GM21390 (cell line): ENCODE data around the gene RARA.
A peak's percentile ranks its signal among the peaks of the same experiment; 100 is the strongest.
"Not testable (repeated sequence)": the region's sequence is repeated elsewhere in the genome, so short reads cannot be mapped to it uniquely, and the experiment has no call there.

Source experiments
- ATAC-seq: cut with Tn5 transposase; IDR thresholded peaks from one replicate; pipeline ENCODE4 v1.9.1; 2021; ENCODE audit not compliant: unreplicated experiment

Gene RARA

DNA sequence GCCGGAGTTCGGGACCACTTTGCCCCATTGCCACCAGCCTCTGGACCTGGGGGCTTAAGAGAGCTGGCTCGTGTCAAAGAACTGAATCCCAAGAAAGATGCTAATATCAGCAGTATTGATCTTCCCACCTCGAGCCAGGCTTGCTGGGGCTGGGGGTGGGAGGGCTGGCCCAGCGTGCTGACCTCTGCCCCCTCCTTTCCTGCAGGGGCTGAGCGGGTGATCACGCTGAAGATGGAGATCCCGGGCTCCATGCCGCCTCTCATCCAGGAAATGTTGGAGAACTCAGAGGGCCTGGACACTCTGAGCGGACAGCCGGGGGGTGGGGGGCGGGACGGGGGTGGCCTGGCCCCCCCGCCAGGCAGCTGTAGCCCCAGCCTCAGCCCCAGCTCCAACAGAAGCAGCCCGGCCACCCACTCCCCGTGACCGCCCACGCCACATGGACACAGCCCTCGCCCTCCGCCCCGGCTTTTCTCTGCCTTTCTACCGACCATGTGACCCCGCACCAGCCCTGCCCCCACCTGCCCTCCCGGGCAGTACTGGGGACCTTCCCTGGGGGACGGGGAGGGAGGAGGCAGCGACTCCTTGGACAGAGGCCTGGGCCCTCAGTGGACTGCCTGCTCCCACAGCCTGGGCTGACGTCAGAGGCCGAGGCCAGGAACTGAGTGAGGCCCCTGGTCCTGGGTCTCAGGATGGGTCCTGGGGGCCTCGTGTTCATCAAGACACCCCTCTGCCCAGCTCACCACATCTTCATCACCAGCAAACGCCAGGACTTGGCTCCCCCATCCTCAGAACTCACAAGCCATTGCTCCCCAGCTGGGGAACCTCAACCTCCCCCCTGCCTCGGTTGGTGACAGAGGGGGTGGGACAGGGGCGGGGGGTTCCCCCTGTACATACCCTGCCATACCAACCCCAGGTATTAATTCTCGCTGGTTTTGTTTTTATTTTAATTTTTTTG is 47.1 kb downstream of the RARA start:
- ATAC-seq = no peak

DNA sequence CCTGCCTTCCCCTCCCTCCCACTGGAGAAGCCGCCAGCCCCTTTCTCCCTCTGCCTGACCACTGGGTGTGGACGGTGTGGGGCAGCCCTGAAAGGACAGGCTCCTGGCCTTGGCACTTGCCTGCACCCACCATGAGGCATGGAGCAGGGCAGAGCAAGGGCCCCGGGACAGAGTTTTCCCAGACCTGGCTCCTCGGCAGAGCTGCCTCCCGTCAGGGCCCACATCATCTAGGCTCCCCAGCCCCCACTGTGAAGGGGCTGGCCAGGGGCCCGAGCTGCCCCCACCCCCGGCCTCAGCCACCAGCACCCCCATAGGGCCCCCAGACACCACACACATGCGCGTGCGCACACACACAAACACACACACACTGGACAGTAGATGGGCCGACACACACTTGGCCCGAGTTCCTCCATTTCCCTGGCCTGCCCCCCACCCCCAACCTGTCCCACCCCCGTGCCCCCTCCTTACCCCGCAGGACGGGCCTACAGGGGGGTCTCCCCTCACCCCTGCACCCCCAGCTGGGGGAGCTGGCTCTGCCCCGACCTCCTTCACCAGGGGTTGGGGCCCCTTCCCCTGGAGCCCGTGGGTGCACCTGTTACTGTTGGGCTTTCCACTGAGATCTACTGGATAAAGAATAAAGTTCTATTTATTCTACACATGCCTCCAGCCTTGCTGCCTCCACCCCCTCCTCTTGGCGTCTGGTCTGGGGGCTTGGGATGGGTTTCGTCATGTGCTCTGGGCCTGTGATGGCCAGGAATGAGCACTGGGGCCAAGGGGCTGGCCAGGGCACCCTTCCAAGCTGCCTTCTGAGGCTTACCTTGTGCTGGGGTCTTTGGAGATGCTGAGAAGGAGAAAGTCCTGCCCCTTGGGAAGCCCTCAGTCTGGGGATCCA is 48.3 kb downstream of the RARA start:
- ATAC-seq = no peak

DNA sequence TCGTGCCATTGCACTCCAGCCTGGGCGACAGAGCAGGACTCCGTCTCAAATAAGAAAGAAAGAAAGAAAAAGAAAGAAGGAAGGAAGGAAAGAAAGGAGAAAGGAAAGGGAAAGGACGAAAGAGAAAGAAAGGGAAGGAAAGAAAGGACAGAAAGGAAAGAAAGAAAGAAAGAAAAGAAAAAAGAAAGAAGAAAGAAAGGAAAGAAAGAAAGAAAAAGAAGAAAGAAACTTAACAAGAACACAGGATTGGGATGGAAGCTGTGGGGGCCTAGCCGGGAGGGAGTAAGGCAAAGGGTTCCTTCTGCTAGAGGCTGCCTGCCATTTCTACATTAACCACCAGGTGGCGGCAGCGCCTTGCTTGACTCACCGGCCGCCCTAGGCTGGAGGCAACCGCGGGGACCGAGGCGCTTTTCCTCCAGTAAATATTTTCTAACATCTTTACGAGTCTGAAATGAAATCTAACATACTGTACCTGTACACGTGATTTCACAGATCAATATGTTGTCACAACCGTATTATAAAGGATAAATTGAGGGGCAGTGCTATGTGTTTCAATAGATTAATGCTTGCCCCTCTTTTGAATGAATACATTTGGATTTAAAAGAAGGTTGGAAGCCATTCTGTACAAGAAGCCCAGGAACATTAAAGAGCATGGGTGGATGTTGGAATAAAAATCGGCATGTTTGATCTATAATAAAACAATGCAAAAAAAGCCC is 49.5 kb downstream of the RARA start:
- no peak for ATAC-seq

- ATAC-seq = no peak
Observed at GRCh38 chr17:40360091-40360490, 51.1 kb downstream of the RARA start.

DNA sequence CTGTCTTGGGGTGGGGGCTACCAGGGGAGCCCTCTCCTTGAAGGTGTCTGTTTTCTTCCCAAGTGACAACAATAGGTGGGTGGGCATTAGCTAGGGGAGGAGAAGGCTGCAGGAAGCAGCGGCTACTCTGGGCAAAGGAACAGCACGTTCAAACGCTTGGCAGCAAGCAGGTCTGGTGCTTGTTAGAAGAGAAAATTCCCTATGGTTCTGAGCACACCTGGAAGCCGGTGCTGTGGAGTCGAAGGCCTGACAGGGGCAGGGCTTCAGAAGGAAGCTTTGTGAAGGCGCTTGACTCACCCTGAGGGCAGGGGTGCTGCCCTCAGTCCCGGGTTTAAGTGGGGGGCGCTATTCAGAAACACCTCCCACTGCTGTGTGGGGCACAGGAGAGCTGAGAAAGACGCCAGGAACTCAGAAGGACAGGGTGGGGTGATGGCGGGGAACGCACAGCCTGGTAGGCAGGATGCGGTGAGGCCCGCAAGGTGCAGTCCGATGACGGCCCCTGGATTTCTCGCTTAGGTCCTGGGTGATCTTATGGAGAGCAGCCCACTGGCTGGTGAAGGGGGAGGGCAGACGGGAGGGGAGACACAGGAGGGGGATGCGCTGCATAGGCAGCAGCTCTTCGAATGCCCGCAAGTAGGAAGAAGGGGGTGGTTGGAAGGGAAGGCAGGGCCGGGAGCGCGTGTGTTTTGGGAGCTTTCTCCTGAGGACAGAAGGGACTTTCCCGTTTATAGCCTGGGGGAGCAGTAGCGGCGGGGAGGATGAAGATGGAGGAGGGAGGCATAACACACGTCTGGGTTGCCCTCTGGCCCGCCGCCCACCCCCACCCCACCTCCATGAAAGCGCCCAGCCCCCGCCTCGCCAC is 52.3 kb downstream of the RARA start:
- ATAC-seq = no peak

DNA sequence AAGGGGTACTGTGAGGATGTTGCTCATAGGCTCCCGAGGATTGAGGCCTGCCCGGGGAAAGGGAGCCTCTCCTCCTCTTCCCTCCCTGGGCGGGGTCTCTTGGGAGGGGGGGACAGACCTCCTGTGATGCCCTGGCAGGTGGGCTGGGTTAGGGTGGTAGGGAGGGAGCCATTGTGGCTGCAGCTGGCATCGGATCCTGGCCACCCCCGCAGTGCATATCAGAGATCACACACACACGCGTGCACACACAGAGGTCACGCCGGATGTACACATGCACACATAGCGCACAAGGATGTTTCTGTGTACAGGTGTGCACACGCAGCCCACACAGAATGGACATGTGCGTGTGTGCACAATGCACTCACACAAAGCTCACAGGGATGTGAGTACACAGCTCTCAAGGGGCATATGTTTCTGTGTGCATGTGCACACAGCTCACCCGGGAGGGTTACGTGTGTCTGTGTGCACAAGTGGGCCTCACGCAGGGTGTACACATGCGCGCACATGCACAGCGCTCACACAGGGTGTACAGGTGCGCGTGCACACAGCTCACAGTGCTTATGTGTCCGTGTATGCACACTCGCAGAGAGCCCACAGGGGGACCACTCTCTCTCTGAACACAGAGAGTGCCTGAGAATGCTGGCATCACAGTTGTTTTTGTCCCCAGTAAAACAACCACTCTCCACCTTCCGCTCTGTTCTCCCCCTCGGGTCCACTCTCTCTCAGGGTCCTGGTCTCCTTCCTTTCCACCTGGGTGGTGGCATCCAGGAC is 53.1 kb downstream of the RARA start:
- no peak for ATAC-seq

DNA sequence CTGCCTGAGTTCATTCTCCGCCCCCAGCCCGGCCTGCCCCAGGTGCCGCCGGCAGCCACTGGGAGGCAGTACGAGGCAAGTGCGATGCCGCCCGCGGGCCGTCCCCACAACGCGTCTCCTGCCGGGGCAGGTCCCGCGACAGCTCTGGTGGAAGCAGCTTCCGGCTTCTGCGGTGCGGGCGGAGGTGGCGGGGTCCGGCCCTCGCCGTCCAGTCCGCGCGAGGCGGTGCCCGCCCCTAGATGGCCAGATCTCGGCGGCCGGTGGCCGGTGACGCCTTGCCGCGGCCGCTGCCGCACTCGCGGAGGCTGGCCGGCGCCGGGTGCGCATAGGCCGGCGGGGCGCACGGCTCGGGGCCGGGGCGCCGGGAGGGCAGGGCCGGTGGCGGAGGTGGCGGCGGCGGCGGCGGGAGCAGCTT is 53.7 kb downstream of the RARA start:
- peak; percentile 66 for ATAC-seq

- ATAC-seq = peak; percentile 22
Observed at GRCh38 chr17:40363111-40363827, 54.3 kb downstream of the RARA start.

GRCh38 chr17:40364121-40364861 is 55.3 kb downstream of the RARA start, which contains the start of gene GJD3:
GJD3 (minus strand) TSS chr17:40364737; CDS start chr17:40363815, 922 bp downstream.
- ATAC-seq = no peak

GRCh38 chr17:40364906-40365305 is 55.9 kb downstream of the RARA start:
- ATAC-seq = no peak

GRCh38 chr17:40366076-40366860 is 57.3 kb downstream of the RARA start:
- ATAC-seq = no peak

DNA sequence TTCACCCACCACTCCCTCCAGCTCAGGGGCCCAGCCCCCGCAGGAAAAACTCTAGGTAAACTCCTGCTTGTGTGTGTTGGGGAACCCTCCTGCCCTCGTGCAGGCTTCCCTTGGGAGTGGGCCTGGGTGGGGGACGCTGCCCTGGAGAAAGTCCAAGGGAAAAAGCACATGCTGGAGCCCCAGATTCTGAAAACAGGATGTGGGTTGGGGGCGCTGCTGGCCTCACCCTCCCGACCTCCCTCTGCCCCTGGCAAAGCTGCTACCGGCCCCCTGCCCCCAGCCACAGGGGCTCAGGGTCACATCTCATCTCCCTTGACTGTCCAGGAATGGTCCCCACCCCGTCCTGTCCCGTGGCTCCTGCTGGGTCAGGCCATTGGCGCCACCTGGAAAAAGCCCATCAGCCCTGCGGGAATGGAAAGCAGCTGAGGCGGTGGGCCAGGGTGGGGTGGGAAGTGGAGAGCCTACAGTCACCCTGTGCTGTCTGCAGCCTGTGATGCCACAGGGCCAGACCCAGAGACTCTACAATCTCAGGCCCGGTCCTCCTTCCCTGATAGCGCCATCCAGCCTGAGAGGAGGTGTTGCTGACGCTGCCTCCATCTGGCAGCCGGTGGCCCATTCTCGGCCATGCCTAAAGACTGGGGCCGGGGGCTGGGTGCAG is 58.0 kb downstream of the RARA start:
- ATAC-seq = no peak

- ATAC-seq = not testable (repeated sequence)
Observed at GRCh38 chr17:40367728-40368127, 58.7 kb downstream of the RARA start.

- ATAC-seq = no peak
Observed at GRCh38 chr17:40369923-40370322, 60.9 kb downstream of the RARA start.

DNA sequence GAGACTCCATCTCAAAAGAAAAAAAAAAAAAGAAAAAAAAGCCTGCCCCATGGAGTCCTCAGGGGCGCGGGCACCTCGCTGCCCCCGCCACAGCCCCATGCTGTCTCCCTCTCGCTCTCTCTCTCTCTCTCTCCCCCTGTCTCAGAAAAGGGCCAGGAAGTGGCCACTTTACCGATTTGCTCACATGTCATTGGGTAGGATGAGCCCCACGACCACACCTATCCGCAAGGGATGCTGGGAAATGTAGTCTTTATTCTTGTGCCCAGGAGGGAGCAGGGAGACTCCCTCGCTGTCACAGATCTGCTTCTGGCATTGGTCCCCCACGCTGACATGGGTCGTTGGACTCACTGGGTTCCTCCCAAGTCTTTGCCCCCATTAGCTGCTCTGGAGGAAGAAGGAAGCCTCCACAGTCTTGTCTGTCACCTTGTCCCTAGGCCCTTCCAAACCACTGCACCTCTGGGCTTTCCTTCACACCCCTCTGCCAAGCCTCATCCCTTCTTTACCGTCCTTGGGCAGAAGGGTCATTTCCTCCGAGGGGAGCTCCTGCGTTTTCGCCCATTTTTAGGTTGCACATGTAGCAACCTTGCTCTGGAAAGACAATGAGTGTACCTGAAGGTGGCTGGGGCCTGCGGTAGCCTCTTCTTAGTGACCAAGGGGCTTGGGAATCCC is 62.4 kb downstream of the RARA start:
- no peak for ATAC-seq

GRCh38 chr17:40372031-40372430 is 63.1 kb downstream of the RARA start:
- no peak for ATAC-seq
